ENCODE measurements around the gene GAS2L1.

- TF ChIP-seq SNAI2 (CRISPR knock-in tag; IDR thresholded peaks at IDR 0.05) (no peak), ZFP3 (CRISPR knock-in tag; IDR thresholded peaks at IDR 0.05) (no peak), PATZ1 (CRISPR knock-in tag; IDR thresholded peaks at IDR 0.05; ENCODE audit: borderline replicate concordance) (no peak), GLIS3 (CRISPR knock-in tag; IDR thresholded peaks at IDR 0.05) (no peak), ISL1 (CRISPR knock-in tag; IDR thresholded peaks at IDR 0.05) (no peak), ARNTL (CRISPR knock-in tag; IDR thresholded peaks at IDR 0.05; ENCODE audit: borderline replicate concordance, low read depth) (no peak), TCF4 (CRISPR knock-in tag; IDR thresholded peaks at IDR 0.05; ENCODE audit: borderline replicate concordance) (no peak), CSDC2 (CRISPR knock-in tag; IDR thresholded peaks at IDR 0.05) (no peak), ZFP30 (CRISPR knock-in tag; IDR thresholded peaks at IDR 0.05) (no peak), TSHZ2 (CRISPR knock-in tag; IDR thresholded peaks at IDR 0.05) (no peak), ZNF8 (CRISPR knock-in tag; IDR thresholded peaks at IDR 0.05) (no peak)
These were observed 31.3 kb upstream of the GAS2L1 start for GRCh38 chr22:29275167-29275566.
